ENCODE measurements around the gene PCNX1.
"Not testable (repeated sequence)": the region's sequence is repeated elsewhere in the genome, so short reads cannot be mapped to it uniquely, and the experiment has no call there.

The PCNX1 gene

DNA sequence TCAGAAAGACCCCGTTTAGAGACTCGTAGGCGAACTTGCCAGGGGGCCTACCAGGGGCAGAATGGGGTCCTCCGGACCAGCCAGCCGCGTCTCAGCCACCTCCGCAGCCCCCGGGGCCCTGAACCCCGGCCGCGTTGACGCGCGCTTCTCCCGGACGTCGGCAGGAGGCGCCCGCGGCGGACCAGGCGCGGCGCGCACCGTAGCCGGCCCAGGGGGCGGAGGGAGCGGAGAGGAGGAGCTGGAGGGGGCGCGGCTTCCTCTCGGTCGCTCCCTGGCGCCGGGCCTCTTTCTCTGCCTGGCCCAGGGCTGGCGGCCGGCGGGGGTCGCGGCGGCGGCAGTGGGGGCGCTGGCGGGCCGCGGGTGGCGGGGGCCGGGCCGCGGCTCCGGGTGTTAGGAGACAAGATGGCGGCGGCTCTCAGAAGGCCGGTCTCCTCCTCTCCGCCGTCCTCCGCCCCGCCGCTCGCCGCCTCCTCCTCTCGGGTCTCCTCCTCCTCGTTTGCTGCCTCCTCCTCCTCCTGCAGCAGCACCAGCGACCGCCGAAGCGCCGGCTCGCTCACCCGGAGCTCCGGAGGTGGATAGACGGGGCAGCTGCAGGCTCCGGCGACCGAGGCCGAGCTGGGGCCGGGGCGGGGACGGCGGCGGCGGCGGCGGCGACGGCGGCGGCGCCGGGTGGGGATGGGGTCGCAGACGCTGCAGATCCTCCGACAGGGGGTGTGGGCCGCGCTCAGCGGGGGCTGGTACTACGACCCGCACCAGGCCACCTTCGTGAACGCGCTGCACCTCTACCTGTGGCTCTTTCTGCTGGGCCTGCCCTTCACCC is at the start of gene PCNX1:
PCNX1 (plus strand) TSS at position 284 of the 820 bp plus-strand sequence; CDS start at position 676, 392 bp downstream.
- peak; percentile 92 for DNase-seq

DNA sequence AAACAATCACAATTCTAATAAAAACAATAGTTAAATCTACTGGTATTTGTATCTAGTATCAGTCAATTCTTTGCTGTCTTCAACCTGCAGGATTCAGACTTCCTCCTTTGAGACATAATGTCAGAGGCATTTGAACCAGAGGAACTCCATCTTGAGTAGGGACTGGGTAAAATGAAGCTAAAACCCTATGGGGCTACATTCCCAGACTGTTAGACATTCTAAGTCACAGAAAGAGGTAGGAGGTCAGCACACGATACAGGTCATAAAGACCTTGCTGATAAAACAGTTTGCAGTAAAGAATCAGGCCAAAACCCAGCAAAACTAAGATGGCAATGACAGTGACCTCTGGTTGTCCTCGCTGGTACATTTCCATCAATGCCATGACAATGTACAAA is 49.8 kb upstream of the PCNX1 start:
- no peak for DNase-seq

DNA sequence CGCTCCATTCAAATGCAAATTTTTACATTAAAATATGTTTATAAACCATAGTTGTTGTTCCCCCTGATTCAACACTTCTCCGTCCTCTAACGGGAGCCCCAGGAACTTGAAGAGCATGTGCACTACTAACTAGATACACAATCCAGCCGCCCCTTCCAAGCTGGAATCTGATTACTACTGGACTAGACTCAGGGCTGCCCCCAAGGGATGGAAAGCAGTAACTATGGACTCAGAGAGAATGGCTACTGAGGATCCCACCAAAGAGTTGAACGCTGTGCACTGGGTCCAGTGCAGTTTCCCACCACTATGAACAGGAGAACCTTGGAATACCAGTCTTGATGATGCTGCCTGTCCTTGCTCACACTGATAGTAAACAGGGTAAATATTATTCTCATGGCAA is 48.6 kb upstream of the PCNX1 start:
- no peak for DNase-seq

DNA sequence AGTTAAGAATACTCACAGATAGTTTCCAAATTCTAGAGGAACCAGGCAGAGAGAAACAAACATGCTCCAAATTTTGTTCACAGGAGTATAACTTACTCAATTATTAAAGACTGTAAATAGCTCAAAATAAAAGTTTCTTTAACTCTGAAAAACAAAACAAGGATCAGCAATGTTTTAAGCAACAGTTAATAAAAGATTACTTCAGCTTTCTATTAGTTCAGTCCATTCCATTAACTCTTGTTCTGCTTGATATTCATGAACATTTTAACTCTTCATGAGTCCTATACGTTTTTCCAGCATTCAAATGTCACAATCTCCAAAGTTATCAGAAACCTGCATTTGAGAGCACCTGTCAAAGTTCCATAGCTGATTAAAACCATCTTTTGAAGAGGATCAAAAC is 40.3 kb upstream of the PCNX1 start:
- not testable (repeated sequence) for DNase-seq

DNA sequence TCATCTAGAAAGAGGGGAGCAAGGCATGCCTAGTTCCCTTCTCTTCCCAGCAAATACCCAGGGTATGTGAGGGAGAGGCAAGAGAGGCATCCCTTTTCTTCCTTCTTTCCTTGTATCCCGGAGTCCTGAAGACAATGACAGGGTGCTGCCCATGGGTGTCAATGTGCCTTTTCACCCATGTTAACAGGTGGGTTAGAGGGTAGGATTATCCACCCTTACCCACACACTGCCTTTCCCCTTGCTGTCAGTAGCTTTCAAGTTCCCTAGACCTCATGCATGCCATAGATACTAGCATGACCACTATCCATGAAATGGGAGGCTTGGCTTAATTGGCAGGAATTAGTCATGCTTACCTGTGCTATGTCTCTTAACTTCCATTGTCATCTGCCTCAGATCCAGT is 36.3 kb upstream of the PCNX1 start:
- DNase-seq, result no peak

DNA sequence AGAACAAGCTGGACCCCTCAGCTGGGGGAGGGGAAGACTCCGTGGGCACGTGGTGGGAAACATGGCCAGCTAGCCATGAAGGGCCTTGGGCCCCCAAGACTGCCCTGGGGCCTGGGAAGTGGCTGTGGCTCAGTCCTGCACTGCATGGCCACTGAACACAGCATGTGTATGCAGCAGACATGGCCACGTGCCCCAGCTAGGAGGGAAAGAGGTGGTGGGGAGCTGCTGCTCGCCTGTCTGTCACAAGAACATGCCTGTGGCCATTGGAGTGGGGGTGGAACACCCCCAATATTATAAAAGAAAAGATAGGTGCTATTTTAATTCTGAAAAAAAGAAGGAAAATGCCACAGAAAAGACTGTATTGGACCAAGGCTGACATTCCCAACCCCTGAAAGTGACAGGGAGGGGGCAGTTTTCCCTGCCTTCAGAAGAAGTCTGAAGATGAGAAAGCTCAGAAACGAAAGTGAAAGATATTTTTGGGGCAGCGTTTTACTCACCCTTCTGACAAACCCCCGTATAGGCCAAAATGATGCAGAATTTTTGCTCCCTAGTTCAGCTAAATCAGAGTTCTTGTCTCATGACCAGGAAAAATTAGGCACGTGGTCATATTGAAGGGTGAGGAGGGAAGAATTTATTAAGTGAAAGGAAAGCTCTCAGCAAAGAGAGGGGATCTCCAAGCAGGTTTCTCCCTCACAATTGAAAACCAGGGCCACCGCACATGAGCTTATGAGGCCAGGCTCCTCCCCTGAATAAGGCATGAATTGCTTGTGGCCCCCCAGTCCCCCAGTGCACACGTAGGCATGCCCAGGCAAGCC is 35.2 kb upstream of the PCNX1 start:
- DNase-seq, result no peak

DNA sequence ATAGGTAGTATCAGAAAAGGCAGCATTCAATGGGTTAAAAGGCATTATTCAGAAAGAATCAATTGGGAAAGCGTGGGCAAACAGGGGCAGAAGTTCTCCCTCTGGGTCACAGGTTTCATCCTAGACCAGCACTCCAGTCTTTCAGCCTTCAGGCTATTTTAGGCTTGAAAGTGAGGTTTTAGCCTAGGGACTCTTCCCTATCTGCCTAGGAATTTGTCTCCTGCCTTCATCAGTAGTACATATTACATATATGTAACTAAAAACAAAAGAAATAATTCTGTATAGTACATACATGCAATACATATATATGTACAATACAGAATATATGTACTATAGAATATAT is 34.6 kb upstream of the PCNX1 start:
- no peak for DNase-seq

DNA sequence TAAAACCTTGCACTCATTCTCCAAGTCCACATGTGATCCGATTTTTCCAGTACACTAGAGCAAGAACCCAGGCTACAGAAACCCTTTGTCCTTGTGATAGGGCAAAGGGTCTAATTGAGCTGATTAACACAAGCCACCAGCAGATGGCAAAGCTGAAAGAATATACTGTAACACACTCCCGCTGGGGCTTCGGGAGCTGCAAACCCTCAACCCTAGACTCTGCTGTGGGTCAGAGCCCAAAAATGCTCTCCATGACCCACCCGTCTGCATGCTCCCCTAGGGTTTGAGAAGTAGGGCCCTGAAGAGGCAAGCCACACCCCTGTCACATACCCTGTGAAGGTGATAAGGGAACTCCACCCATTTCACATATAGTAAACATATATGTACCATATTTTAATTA is 33.6 kb upstream of the PCNX1 start:
- DNase-seq, result no peak

DNA sequence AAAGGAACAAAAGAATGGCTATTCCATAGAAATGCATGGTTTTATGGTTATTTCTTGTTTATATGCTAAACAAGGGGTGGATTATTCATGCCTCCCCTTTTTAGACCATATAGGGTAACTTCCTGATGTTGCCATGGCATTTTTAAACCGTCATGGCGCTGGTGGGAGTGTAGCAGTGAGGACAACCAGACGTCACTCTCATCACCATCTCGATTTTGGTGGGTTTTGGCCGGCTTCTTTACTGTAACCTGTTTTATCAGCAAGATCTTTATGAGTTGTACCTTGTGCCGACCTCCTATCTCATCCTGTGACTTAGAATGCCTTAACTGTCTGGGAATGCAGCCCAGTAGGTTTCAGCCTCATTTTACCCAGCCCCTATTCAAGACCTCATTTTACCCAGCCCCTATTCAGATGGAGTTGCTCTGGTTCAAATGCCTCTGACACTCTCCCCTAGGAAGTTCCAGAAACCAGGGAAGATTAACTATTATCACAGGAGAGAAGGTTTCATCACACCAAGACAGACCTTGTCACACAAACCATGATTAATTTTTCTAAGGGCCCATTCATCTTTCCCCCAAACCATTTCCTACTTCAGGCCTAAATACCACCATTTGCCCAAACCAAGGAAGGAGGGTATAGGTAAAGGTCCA is 31.3 kb upstream of the PCNX1 start:
- DNase-seq, result not testable (repeated sequence)

DNA sequence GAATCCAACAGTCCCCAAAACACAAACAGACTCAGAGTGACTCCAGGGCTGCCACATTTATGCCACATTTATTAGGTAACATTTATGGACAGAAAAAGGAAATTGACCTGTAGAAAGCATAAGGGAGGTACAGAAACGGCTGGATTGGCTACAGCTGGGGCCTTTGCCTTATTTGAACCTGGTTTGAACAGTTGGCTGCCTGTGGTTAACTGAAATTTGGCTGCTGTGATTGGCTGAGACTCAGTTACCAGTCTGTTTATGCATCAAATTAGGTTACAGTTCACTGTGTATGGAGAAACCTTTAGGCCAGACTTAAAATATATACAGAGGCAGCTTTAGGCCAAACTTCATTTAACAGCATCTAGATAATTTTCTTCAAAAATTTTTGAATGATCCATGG is 27.8 kb upstream of the PCNX1 start:
- no peak for DNase-seq

DNA sequence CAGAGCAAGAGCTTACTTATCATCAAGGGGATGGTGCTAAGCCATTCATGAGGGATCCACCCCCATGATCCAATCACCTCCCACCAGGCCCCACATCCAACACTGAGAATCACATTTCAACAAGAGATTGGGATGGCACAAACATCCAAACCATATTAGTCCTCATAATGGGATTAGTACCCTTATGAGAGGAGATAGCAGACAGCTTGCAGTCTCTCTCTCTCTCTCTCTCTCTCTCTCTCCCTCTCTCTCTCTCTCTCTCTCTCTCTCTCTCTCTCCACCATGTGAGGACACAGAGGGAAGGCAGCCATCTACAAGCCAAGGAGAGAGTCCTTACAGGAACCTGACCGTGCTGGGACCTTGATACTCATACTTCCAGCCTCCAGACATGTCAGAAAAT is 26.4 kb upstream of the PCNX1 start:
- DNase-seq, result not testable (repeated sequence)

DNA sequence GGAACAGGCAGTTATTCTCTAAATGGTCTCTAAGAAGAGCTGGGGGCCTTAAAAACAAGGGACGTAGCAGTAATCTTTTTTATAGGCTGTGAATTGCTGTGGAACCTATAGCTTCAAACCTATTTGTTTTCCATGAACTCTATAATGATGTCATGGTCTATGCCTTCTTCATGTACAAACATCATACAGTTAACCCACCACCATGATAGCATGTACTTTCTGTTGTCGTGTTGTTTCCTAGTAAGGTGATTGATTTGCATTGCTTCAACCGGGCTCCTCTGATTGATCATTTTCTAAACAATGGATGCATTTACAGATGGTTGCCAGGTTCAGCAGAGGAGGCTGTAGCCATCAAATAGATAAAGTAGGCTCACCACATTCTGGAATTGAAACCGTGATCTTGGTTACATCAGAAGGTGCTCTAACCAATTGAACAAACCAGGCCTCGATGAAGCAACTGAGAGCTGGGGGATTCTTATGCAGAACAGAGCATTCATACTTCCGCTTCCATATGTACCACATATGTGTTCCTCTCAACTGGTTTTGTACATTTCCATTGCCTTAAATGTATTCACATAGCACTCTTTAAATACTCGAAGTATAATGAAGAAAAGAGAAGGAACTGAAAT is 25.6 kb upstream of the PCNX1 start:
- no peak for DNase-seq

DNA sequence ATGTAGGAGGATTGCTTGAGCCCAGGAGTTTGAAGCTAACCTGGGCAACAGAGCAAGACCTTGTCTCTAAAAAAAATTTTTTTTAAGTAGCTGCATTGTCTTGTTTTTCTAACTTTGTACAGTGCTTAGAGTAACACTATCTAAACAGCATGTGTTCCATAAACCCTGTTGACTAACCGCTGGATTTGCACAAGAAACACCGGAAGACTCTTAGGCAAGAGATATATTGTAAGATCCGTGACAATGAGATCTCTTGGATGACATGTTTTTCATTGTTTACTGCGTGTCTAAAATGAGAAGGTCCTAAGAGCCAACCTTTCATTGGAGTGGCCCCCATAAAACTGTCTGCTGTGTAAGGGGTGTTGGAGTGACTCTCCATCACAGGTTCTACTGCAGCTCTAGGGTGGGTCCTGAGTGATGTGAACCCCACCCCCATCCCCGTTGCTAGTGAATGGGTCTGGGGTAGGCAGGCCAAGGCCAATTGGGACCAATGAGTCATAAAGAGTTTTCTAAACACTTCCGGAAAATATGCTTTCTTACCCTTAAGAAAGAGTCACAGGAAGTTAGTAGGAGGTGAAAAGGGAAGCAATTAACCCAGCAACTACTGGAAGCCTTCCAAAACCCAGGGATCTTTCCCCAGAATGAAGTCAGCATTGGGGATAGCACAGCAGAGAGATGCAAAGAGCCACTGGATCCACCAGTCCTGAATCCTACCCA is 24.3 kb upstream of the PCNX1 start:
- no peak for DNase-seq

DNA sequence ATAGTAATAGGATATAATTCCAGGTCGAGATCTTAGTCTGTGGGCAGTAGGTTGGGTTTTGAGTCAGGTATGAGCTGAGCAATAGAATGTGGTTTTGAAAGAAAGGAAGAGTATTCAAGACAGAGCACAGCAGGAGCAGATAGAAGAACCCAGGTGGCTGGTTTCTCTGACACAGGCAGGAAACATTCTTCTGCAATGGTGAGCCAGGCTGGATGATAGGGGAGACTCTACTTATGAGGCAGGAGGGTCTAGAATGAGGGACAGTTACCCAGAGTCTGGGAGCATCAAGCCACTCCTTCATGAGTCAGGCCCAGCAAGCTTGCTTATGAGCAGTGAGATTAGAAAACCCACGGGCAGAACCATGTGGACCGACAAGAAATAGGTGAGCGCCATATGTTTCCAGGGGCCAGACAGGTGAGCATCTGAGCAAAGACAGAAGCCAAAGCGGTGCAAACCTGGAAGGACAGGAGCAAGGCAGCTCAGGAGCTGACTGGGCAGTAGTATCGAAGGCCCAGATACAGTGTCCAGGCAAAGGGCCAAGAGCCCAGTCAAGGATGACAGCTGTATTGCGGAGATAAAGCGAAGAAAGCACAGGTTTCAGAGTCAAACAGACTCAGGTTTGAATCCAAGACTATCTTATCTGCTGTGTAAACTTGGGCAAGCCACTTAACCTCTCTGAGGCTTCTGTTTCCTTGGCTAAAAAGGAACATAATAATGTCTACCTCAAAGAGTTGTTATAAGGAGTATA is 22.5 kb upstream of the PCNX1 start:
- no peak for DNase-seq

DNA sequence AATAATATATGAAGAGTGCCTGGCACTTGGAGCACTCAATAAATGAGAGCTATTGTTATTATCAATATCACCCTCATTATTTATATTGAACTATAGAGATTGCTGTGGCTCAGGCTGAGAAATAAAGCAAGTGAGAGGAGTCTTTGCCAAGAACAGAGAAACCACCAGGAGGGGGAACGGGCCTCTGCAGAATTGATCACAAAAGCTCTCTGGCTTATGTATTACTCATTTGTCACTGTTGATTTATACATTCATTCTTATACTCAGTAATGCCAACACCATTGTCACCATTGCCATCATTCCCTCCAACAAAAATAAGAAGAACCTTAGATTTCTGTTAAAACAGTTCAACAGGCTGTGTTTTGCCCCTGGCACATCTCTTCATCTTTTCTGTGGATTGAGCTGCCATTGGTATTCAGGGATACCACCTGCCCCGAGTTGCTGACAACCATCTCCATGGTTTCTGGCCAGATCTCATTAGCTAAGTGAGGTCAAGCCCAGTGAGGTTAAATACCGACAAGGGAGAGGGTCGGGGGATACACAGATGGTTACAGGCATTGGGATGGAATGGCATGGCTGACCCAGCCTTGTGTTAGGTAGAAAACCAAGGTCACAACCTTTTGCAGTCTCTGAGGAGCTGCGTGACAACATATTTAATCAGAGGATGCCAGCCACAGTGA is 21.8 kb upstream of the PCNX1 start:
- DNase-seq, result no peak

DNA sequence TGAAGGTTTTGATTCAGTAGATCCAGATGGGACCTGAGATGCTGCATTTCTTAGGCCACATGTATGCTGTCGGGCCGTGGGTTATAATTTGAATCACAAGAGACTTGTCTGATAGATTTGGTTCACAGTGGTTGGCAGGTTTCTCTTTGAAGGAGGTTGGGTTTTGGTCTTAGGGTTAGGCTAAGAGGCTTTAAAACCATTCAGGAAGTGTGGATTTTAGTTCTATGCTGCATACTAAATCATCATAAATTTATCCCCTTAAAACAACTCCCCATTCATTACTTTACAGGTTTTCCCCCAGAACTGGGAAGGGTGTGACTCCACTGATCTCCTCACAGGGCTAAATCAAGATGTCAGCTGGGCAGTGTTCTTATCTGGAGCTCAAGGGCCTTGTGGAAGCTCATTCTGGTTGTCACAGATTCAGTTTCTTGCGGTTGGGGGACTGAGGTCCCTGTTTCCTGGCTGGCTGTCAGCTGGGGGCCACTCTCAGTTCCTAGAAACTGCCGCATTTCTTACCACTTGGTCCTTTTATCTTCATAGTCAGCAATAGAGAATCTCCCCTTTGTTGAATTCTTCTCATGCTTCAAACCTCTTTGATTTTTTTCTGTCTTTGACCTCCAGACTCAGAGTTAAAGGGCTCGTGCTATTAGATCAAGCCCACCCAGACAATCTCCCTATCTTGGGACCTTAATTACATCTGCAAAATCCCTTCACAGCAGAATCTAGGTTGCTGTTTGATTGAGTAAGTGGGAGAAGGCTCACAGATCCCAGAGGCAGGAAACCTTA is 20.6 kb upstream of the PCNX1 start:
- no peak for DNase-seq

DNA sequence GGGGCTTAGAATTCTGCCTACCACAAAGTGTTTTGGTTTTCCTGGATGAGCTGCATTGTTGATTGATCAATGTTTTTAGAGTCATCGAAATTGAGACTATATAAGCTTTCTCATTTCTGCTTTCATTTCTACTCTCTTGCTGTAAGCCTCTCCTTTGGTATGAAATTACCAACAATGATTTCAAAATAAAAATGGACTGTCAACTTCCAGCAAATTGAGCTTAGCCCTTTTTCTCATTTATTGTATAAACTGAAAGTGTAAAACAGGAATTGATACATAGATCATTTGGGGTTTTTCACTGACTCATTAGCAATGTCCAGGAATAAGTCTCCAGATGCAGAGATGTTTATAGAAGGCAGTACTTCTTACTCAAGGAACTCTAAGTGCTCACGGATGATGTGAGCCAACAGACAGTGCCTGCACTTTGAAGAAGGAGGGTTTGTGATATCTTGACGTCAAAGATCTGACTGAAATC is 20.0 kb upstream of the PCNX1 start:
- DNase-seq, result no peak

DNA sequence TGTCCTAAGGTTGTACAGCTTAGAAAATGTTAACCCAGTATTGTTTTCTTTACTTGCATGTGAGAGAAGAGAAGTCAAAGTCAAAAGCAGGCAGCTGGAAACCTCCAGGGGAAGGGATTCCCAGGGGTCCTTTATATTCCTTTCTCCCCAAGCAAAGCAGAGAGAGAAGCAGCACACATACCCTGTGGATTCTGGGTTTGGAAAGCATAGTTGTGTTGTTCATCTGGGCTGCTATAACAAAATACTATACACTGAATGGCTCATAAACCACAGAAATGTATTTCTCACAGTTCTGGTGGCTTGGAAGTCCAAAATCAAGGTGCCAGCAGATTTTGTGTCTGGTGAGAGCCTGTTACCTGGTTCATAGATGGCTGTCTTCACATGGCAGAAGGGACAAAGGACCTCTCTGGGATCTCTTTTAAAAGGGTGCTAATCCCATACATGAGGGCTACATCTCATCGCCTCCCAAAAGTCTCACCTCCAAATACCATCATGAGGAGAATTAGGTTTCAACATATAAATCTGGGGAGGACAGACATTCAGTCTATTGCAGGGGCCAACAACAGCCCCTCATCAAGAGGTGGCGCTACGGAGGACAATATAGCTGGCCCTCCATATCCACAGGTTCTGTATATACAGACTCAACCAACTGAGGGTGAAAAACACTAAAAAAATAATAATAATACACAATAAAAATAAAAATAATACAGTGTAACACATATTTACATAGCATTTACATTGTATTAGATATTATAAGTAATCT is 19.3 kb upstream of the PCNX1 start:
- no peak for DNase-seq

DNA sequence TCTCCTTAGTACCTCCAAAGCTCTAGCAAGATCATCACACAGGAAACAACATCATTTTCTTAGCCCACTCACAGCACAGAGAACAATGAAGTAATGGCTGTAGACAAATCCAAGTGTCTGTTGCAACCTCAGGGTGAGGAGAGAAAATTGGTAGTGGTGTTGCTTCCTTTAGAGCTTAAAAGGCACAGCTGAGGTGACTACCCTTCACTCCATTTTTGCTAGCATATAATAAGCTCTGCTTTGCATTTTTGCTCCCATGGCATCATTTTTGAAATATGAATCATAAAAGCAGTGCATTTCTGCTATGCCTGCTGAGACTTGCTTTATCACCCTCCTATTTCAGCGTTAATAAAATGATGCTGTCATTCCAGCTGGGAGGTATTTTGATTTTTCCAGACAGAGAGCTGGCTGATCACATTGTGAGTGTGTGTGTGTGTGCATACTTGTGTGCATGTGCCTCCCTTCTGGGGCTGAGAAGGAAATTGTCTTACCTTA is 18.5 kb upstream of the PCNX1 start:
- DNase-seq, result no peak
